ENCODE measurements around the gene INTS1.
A peak's percentile ranks its signal among the peaks of the same experiment; 100 is the strongest.

GRCh38 chr7:1533547-1534329 is 29.5 kb upstream of the INTS1 start:
- TF ChIP-seq POLR2AphosphoS5 (IDR thresholded peaks at IDR 0.05), result peak; percentile 59
- no peak for TF ChIP-seq CTCF (IDR thresholded peaks at IDR 0.05)
- no peak for TF ChIP-seq POLR2A (IDR thresholded peaks at IDR 0.05)
